ENCODE measurements around the gene SPATA31C2.

- no peak for TF ChIP-seq CTCF (IDR thresholded peaks at IDR 0.05)
- no peak for TF ChIP-seq E2F4 (CRISPR knock-in tag; IDR thresholded peaks at IDR 0.05; ENCODE audit: borderline replicate concordance, low read depth)
- TF ChIP-seq ESRRA (CRISPR knock-in tag; IDR thresholded peaks at IDR 0.05; ENCODE audit: borderline replicate concordance), result no peak
- TF ChIP-seq MAX (CRISPR knock-in tag; IDR thresholded peaks at IDR 0.05), result no peak
- no peak for TF ChIP-seq ZNF425 (CRISPR knock-in tag; conservative IDR thresholded peaks at IDR 0.05)
- TF ChIP-seq ZNF512 (CRISPR knock-in tag; IDR thresholded peaks at IDR 0.05; ENCODE audit: borderline replicate concordance), result no peak
- no peak for TF ChIP-seq USF2 (CRISPR knock-in tag; IDR thresholded peaks at IDR 0.05)
- no peak for TF ChIP-seq E2F5 (CRISPR knock-in tag; IDR thresholded peaks at IDR 0.05)
- TF ChIP-seq ATF1 (CRISPR knock-in tag; IDR thresholded peaks at IDR 0.05), result no peak
- no peak for TF ChIP-seq USF1 (CRISPR knock-in tag; IDR thresholded peaks at IDR 0.05)
- no peak for TF ChIP-seq PRDM15 (CRISPR knock-in tag; IDR thresholded peaks at IDR 0.05)
- TF ChIP-seq PREB (CRISPR knock-in tag; IDR thresholded peaks at IDR 0.05; ENCODE audit: borderline replicate concordance), result no peak
Observed at GRCh38 chr9:88169700-88170099, 31.4 kb upstream of the SPATA31C2 start.

All from WTC11 (cell line).